Colon (tissue), 2 donors: ENCODE results near the gene XPOT.

Experiments
- FAIRE-seq: peaks from 2 replicates; lab custom pipeline; 2012; peaks lifted over from hg19 to GRCh38; lab: Jason Lieb, UNC
- donor health status: control.
- donor health status: control.

XPOT gene

GRCh38 chr12:64469455-64470142 is 65.4 kb downstream of the XPOT start:
- FAIRE-seq: no peak

- FAIRE-seq: no peak
Measured at GRCh38 chr12:64470495-64470894, 66.3 kb downstream of the XPOT start.

GRCh38 chr12:64473176-64473575 is 69.0 kb downstream of the XPOT start:
- FAIRE-seq: no peak

GRCh38 chr12:64475518-64475917 is 71.3 kb downstream of the XPOT start:
- no peak for FAIRE-seq

- no peak for FAIRE-seq
Measured at GRCh38 chr12:64476844-64477243, 72.7 kb downstream of the XPOT start.

- no peak for FAIRE-seq
Measured at GRCh38 chr12:64478661-64479060, 74.5 kb downstream of the XPOT start.

GRCh38 chr12:64480148-64480547 is 76.0 kb downstream of the XPOT start:
- FAIRE-seq: no peak

- no peak for FAIRE-seq
Measured at GRCh38 chr12:64486657-64487056, 82.5 kb downstream of the XPOT start.

- FAIRE-seq: no peak
Measured at GRCh38 chr12:64491718-64492117, 87.5 kb downstream of the XPOT start.

GRCh38 chr12:64493513-64493912 is 89.3 kb downstream of the XPOT start:
- no peak for FAIRE-seq

- no peak for FAIRE-seq
Measured at GRCh38 chr12:64494998-64495729, 91.0 kb downstream of the XPOT start.

GRCh38 chr12:64496839-64497400 is 92.7 kb downstream of the XPOT start:
- no peak for FAIRE-seq

GRCh38 chr12:64497484-64497883 is 93.3 kb downstream of the XPOT start:
- no peak for FAIRE-seq

GRCh38 chr12:64497903-64498302 is 93.7 kb downstream of the XPOT start:
- FAIRE-seq: no peak

- no peak for FAIRE-seq
Measured at GRCh38 chr12:64500394-64500793, 96.2 kb downstream of the XPOT start.
